Epidermal melanocyte (primary cell): ENCODE data around the gene ERI3.

Experiments
- DNase-seq: peaks from one replicate; pipeline ENCODE4 v3.0.0; 2011; ENCODE audit warnings: low spot score; ENCODE audit not compliant: insufficient read length

The ERI3 gene

DNA sequence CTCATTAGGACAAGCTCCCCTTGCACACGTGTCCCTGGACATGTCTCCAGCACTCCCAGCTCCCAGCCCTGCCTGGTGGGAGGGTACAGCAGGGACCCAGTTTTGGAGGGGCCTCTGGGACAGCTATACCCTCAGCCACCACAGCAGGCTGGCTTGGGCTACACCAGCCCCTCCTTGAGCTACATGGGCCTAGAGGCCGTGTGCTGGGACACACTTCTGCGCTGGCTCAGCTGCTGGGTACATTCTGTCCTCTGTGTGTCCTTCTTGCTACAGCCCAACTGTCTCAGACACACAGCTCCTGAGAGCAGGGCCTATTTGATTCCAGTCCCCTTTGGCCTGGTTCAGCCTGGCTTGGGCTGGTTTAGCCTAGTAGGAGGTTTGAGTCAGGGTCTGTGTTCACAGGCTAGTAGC lies 115.1 kb downstream of the ERI3 start:
- DNase-seq: no peak

DNA sequence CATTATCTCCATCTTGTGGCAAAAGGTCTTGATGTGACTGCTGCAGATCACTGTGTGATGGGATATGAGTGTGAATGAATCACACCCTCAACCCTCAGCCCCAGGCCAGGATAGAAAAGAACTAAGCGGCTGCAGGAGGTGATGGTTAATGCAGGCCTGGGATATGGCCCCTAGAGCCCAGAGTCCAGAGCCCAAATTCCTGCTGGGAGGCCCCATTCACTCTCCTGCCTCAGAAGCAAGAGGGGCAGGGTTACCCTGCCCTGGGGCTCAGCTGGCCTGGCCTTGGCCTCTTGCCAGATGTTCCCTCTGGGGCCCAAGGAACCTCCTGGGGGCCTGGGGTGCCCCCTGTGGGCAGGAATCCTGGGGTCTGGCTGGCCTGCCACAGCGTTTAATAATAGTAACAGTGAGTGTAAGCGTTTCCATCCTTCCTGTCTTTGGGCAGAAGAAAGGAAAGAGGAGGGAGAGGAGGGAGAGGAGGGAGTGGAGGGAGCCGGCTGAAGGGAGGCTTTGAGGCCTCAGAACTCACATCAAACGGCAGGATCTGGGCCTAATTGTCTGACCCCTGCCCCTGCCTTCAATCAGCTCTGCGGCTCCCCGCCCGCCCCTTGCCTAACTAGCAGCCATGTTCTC lies 115.6 kb downstream of the ERI3 start:
- no peak for DNase-seq

DNA sequence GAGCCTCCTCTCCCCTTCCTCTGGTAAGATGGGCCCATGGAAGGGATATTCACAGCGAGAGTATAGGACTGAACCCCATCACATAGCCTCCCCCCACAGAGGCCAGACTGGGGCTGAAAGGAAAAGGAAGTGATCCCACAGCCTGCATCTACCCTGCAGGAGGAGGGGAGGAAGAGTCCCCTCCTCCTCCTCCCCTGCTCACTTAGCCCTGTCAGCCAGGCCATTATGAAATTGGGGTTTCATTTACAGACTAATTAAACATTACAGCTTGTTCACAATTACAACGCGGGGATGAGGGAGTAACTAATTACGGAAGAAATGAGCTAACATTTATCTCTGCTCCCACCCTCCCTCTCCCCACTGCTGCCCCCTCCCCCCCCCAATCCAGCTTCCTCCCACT lies 116.4 kb downstream of the ERI3 start:
- DNase-seq: no peak

DNA sequence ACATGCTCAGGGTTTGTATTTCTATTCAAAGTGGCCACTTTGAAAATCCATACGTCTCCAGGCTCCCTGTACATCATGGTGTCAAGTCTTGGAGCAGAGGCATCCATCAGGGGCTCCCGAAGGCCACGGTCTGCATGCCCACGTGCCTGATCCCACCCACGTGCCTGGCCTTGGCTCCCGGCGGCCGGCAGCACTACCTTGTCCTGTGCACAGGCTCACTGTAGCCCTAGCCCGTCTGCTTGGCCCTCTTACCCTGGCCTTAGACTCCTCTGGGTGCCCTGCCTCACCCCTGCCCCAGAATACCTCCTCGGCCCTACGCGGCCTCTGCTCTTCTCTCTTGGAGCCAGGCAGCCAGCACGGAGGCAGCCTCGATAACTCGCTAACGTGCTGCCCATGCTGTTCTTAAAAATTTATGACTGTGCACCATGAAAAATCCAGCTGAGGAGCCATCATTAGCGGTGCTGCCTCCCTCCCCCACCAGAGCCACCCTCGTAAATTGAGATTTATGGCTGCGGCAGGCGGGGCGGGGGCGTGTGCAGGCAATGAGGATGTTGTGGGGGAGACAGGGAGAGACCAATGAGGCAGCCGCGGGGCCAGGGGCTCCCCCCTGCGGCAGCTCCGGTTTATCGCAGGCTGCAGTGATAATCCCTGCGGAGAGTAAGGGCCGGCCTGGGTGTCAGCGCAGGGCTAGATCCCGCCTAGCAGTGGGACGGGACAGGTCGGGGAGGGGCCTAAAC lies 117.2 kb downstream of the ERI3 start:
- no peak for DNase-seq

DNA sequence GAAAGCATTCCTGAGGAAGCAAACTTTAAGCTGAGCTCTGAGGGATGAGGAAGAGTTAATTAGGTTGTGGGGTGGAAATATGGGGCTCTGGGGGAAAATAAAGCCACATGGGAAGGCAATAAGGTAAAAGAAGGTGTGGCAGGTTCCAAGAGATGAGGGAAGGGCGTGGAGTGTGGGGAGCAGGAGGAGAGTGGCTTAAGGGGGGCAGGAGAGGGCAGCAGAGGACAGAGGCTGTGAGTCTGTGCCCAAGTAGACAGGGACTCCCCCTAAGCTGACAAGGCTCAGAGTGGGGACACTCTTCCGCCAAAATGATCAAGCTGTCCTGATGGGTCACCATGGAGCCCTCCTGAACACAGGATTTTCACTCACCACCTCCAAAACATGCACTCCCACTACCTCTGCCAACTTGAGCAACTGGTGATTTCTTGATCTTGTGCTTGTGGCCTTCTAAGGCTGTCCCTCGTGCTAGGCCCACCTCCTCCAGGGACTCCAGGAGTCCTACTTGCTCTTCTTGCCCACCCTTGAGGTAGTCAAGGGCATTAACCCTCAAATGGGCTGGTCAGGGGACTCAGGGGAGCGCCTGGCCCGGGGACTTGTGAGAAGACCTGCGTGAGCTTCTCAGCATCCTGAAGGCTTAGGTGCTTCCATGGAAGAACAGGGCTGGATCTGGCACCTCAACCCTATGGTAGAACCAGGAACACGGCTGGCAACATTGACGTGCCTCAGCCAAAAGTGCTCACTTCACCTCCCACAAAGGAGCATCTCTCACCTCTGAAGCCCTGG lies 118.4 kb downstream of the ERI3 start:
- no peak for DNase-seq

DNA sequence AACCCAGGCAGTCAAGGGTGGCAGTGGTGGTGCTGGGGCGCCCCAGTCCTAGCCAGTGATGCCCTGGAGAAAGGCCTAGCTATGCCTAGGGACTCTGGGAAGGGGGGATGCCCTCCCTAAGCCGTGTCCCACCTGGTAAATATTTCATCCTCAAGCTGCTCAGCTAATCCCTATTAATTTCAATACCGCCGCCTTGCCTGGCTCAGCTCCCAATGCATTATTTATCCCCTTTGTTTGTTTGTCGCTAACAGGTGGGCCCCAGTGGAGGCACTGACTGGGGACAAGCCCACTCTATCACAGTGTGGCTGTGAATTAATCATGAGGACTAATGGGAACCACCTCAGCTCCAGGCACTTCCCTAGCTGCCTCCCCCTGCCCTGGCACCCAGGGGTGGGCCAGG lies 119.2 kb downstream of the ERI3 start:
- DNase-seq: no peak

DNA sequence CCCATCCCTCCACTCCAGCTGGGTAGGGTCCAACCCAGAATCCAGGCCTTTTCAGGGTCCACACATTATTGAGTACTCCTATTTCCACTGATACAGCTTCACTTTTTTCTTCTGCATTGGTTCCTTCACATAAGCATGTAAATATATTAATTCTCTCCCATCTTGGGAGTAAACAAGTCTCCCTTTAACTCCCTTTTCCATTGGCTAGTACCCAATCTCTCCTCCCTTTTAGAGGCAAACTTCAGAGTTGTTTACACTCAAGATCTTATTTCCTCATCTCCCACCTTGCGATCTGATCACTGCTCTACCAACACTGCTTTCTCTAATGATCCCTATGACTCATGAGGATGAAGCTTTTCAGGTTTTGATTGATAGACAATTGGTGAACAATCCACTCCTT lies 121.5 kb downstream of the ERI3 start:
- no peak for DNase-seq

DNA sequence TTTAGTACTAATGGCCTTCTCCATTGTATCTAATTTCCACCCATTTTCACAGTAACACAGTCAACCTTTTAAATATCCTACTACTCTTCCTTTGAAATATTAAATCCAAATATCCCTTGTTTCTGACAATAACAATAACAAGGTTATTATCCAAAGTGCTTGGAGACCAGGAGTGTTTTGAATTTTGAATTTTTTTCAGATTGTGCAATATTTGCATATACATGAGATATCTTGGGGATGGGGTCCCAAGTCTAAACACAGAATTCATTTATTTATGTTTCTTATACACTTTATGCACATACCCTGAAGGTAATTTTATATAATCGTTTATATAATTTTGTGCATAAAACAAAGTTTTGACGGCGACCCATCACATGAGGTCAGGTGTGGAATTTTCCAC lies 124.3 kb downstream of the ERI3 start:
- DNase-seq: no peak

DNA sequence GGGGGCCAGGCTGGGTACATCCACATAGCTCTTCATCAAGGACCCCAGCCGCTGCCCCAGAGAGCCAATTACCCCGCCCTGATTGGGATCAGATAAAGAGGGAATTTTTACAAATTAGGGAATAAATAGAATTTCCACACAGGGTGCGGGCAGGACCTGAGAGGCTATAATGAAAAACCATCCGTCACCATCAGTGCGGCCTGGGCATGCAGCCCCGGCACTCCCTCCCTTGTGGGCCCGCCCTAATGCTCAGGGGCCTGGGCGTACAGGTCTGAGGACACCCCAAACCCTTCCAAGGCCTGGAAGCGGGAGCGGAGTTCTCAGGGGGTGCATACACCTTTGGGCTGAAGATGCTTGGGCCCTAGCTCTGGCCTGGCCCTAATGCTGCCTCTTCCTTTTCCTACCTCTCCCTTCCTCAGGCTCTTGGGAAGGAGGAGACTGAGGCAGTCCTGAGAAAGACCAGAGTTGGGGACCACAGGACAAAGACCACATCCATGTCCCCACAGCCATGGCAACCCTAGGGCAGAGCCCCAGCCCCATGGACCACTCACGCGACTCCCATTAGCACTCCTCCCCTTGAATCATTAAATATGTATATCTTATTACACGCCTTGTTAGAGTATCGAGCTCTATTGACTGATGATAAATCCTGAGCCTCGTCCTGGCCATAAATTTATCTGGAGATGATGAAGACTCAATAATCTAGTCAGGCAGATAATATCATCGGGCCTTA lies 125.5 kb downstream of the ERI3 start:
- no peak for DNase-seq

DNA sequence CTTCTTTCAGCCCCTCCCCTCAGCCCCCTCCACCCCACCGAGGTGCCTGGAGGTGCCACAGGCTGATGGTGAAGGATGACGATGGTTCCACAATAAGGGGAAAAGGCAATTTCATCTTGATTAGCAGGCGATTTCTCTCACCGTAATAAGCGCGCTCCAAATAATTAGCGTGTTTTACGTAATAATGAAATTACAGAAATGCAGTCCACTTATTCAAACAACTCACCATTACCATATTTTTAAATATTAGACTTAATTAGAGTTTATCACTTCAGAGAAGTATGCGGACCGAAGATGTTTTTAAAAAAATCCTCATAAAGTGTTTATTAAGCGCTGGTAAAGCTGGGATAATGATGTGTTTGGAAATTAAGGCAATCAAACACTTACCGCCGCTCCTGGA lies 126.8 kb downstream of the ERI3 start:
- no peak for DNase-seq

DNA sequence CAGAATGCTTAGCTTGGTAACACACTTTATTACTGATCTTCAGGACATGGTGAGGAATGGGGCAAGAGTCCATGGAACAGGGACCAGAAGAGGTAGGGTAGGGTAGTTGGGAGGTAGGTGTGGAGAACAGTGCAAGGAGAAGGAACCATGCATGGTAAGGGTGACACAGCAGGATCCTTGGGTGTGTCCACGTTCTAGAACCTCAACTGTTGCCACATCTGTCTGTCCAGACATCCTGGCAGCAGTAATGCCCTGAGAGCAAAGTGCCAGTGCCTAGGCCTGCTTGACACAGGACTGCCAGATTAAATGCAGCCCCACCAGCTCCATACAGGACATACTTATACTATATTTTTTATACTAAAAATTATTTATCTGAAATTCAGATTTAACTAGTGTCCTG lies 127.8 kb downstream of the ERI3 start:
- DNase-seq: no peak

DNA sequence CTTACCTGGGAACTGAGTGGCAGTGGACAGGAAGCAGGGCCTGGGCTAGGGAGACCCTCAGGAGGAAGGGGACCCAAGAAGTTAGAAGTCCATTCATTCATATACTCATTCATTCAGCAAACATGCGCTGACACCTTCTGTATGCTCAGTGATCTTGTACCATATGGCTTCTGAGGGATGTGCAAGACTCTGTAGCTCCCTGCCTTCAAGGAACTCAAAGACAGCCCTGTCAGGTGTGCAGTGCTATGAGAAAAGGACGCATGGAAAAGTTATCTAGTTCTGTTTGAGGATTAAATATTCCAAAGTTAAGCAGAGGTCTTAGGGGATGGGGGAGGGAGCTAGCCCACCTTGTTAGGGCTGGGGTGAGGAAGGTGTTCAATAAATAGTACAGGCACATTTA lies 129.3 kb downstream of the ERI3 start:
- no peak for DNase-seq

DNA sequence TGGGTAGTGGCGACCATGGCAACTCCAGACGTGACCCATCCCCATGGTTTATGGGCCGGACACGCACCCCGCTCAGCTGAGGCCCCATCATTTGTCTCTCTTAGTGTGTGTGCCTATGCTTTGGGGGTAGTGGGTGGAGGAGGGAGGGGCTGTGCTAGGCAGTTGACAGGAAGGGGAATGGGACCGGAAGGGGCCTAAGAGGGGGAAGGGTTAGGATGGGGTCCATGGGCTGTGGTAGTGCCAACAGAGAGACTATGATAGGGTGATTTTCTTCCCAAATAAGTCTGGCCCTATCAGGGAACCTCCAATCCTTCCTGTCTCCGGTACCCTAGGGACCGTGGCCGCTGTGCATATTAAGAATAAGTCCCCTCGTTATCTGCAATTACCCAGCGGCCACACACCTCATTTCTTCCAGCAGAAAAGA lies 131.9 kb downstream of the ERI3 start:
- DNase-seq: no peak

DNA sequence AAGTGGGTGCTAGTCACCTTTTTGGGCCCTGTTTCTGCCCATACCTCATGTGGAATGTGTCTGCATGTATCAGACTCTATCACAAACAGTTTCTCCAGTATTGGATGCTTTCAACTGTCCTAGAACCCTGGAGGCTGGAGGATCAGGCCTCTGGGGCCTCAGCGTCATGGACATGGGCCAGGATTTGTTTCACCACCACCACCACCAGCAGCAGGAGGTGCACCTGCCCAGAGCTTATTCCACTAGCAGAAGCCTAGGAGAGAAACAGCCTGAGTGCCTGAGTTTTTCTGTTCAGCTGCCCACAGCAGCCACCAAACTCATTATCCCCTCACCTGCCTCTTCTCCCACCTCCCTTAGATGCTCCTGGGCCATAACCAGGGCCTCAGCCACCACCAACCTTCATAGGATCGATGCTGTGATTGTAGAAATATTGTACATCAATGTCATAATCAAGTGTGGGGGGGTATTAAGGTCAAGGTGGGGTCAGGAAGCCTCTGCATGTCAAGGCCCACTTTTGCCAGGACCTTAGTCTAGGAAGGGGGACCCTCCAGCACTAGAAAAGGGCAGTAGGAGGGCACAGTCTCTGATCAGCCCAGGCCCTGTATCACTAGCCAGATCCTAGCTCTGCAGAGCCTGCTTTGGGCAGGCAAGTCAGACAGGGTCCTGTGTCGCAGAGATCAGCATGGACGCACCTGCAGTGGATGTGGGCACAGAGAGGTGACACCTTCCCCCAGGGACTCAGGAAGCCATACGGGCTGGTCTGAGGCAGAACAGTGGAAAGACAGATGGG lies 132.5 kb downstream of the ERI3 start:
- no peak for DNase-seq

DNA sequence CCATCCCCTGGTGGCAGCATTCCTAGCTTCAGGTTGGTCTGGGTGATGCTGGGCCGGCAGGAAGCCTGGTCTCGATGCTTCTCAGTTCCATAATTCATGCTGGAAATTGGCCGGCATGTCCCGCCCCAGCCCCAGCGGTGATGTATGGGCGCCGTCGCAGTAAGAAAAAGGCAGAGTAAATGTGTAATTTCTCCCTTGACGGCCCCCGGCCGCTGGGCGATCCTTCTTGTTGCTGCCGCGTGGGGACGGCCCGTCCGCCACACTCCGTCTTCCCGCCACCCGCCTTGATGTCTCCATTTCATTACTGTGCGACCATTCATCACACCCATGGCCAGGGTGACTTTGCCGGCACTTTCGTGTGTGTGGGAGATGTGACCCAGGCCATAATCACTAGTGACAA lies 133.3 kb downstream of the ERI3 start:
- DNase-seq: no peak

DNA sequence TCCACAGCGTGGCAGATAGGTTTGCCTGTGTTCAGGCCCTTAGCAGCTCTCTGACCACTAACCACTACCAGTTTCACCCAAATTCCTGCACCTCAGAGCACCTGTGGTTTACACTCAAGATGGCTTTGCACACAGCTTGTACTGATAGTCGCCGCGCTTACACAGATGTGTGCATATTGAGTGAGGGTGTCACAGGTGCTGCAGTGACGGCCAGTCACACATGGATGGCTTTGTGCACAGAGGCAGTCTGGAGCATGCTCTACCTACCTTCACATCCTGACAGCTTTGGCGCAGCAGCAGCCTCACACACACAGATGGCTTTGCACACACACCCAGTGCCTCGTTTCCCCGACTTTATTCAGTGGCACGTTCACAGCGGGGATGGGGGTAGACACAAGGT lies 134.3 kb downstream of the ERI3 start:
- DNase-seq: no peak

DNA sequence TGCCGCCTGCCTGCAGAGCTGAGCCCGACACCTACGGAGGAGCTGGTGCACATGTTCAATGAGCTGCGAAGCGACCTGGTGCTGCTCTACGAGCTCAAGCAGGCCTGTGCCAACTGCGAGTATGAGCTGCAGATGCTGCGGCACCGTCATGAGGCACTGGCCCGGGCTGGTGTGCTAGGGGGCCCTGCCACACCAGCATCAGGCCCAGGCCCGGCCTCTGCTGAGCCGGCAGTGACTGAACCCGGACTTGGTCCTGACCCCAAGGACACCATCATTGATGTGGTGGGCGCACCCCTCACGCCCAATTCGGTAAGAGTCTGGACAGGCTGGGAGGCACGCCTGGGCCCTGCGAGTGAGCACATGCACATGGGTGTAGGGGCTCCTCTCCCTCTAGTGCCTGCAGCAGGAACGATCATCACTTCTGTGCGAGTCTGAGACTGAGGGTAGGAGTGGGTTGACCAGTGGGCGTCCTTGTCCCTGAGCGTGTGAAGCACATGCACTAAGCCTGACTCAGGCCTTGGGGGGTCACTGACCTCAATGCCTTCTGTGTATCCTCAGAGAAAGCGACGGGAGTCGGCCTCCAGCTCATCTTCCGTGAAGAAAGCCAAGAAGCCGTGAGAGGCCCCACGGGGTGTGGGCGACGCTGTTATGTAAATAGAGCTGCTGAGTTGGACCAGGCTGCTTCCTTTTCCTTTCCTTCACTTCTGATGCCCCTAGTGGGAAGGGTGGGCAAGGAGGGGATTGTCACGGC lies 134.9 kb downstream of the ERI3 start:
- DNase-seq: no peak

DNA sequence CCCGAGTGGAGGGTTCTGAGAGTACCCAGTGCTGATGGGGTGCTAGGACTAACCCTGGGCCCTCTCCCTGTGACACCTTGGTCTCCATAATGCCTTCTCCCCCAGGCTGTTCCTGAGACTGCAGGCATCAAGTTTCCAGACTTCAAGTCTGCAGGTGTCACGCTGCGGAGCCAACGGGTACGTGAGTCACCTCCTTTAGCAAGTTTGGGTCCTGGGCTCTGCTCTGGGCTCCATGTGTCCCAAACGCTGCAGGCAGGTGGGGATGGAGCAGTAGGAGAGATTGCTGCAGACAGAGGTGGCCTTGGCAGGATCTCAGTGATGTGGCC lies 135.8 kb downstream of the ERI3 start:
- DNase-seq: no peak

DNA sequence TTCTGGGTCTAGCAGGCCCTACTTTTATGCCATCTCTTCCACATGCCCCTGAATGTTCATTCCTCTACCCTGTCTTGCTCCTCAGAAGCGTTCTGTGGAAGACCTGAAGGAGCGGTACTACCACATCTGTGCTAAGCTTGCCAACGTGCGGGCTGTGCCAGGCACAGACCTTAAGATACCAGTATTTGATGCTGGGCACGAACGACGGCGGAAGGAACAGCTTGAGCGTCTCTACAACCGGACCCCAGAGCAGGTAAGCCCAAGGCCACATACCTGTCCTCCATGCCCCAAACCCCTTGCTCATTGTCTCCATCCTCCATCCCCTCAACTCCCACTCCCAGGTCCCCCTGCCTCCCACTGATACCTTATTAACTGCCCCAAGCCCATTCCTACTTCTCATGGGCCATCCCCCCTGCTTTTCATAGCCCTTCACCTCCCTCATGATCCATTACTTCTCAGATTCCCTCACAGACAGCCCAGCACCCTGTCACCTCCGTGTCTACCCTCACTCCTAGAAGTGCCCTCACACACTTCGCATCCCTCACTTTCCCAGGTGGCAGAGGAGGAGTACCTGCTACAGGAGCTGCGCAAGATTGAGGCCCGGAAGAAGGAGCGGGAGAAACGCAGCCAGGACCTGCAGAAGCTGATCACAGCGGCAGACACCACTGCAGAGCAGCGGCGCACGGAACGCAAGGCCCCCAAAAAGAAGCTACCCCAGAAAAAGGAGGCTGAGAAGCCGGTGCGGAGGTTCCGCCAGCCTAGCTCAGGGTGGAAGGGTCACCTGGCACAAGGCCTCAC lies 136.4 kb downstream of the ERI3 start:
- no peak for DNase-seq
